H1 (cell line): ENCODE results near the gene SLC6A12. TPM values are rescaled to one million over a fixed set of nuclear protein-coding genes. Genes with fewer than 3 reads are reported as not detected.

Experiments
- CTCF ChIA-PET: fragments of 300-600 bp; sonication (Branson Sonifier 250); formaldehyde crosslinking; loops from one replicate; lab custom pipeline; 2021; ENCODE audit not compliant: partially characterized antibody; lab: Charles Lee
- POLR2A ChIA-PET: fragments of 300-600 bp; sonication (Branson Sonifier 250); formaldehyde crosslinking; loops from one replicate; lab custom pipeline; 2021; ENCODE audit warnings: inconsistent platforms; ENCODE audit not compliant: partially characterized antibody; lab: Charles Lee
- DNase-seq, 2 experiments: peaks; one replicate each; pipeline versions ENCODE4 v3.0.0 to v3.0.0-alpha.2; 2010 to 2022; ENCODE audit warnings: low spot score in 2 of 2, low read depth in 1 of 2, mixed read lengths in 1 of 2
- FAIRE-seq: peaks from 2 replicates; lab custom pipeline; 2011; peaks lifted over from hg19 to GRCh38; lab: Jason Lieb, UNC
- H2AFZ ChIP-seq: 2 replicates; pipeline ENCODE4 v1.8.1; 2012; ENCODE audit warnings: low read length, inconsistent platforms
- H2AK5ac ChIP-seq: 2 replicates; pipeline ENCODE4 v1.6.1; 2013; ENCODE audit warnings: low read depth, low read length
- H2BK120ac ChIP-seq: replicated peaks from 2 replicates; pipeline ENCODE3; 2013; ENCODE audit warnings: low read depth, low read length, inconsistent platforms
- H2BK12ac ChIP-seq: 2 replicates; pipeline ENCODE4 v1.6.1; 2013; ENCODE audit warnings: low read depth, low read length
- H2BK15ac ChIP-seq: 2 replicates; pipeline ENCODE4 v1.6.1; 2013; ENCODE audit warnings: low read length
- H2BK20ac ChIP-seq: 2 replicates; pipeline ENCODE4 v1.6.1; 2013; ENCODE audit warnings: low read length
- H2BK5ac ChIP-seq: 2 replicates; pipeline ENCODE4 v1.6.1; 2013; ENCODE audit warnings: low read depth, low read length
- H3K14ac ChIP-seq: 2 replicates; pipeline ENCODE4 v1.6.1; 2013; ENCODE audit warnings: inconsistent platforms; ENCODE audit not compliant: insufficient read length
- H3K18ac ChIP-seq: 2 replicates; pipeline ENCODE4 v1.6.1; 2013; ENCODE audit warnings: low read length; ENCODE audit errors: extremely low read depth
- H3K23ac ChIP-seq: 2 replicates; pipeline ENCODE4 v1.6.1; 2013; ENCODE audit warnings: inconsistent platforms; ENCODE audit not compliant: insufficient read length
- H3K23me2 ChIP-seq: 2 replicates; pipeline ENCODE4 v1.6.1; 2013; ENCODE audit warnings: low read depth, low read length
- H3K27ac ChIP-seq: 2 replicates; pipeline ENCODE4 v1.6.1; 2011; ENCODE audit warnings: low read depth, low read length, inconsistent platforms
- H3K27me3 ChIP-seq, 4 experiments: replicated peaks in 1 of 4; 1 replicate in 1 of 4; 2 replicates in 3 of 4; pipeline versions ENCODE4 v1.6.1 to v1.8.1; 2011 to 2013; ENCODE audit warnings: low read length in 3 of 4, mild to moderate bottlenecking in 3 of 4, inconsistent platforms in 2 of 4, mixed read lengths in 2 of 4, moderate library complexity in 1 of 4; ENCODE audit not compliant: control insufficient read depth in 3 of 4, insufficient read depth in 3 of 4; ENCODE audit errors: extremely low read depth in 1 of 4
- H3K36me3 ChIP-seq, 4 experiments: 2 replicates each; pipeline versions ENCODE4 v1.6.1 to v1.8.1; 2011 to 2013; ENCODE audit warnings: mild to moderate bottlenecking in 4 of 4, low read length in 3 of 4, moderate library complexity in 2 of 4, control low read depth in 1 of 4, inconsistent platforms in 1 of 4; ENCODE audit not compliant: insufficient read depth in 4 of 4, control insufficient read depth in 2 of 4
- H3K4ac ChIP-seq: replicated peaks from 2 replicates; pipeline ENCODE3; 2013; ENCODE audit warnings: low read length, low read depth, mixed read lengths, inconsistent platforms; ENCODE audit not compliant: insufficient read length
- H3K4me1 ChIP-seq, 4 experiments: replicated peaks in 1 of 4; 1 replicate in 1 of 4; 2 replicates in 3 of 4; pipeline versions ENCODE4 v1.6.1 to v1.8.1; 2011 to 2013; ENCODE audit warnings: low read length in 3 of 4, inconsistent platforms in 2 of 4, mixed read lengths in 1 of 4; ENCODE audit not compliant: insufficient read depth in 4 of 4, control insufficient read depth in 3 of 4
- H3K4me2 ChIP-seq, 2 experiments: 2 replicates each; pipeline versions ENCODE4 v1.6.1 to v1.8.1; 2011 to 2013; ENCODE audit warnings: low read depth in 2 of 2, low read length in 2 of 2, control low read depth in 1 of 2, inconsistent platforms in 1 of 2, mild to moderate bottlenecking in 1 of 2; ENCODE audit not compliant: insufficient read depth in 1 of 2
- H3K4me3 ChIP-seq, 4 experiments: fragments of 200-600, 300-600 bp in 1 of 4; sonication (generic), shearing (Covaris generic), sonication (Bioruptor Twin) in 1 of 4; 2 replicates each; pipeline versions ENCODE4 v1.5.1 to v1.8.1; 2011 to 2016; ENCODE audit warnings: low read length in 4 of 4, low read depth in 3 of 4, control low read depth in 2 of 4, inconsistent platforms in 2 of 4, mild to moderate bottlenecking in 2 of 4, mixed read lengths in 1 of 4, moderate library complexity in 1 of 4; ENCODE audit not compliant: insufficient read depth in 2 of 4; ENCODE audit errors: extremely low read depth in 1 of 4
- H3K56ac ChIP-seq: replicated peaks from 2 replicates; pipeline ENCODE3; 2013; ENCODE audit warnings: low read depth, mild to moderate bottlenecking, mixed read lengths, low read length, inconsistent platforms; ENCODE audit not compliant: insufficient read length
- H3K79me1 ChIP-seq: 2 replicates; pipeline ENCODE4 v1.6.1; 2013; ENCODE audit warnings: low read depth, low read length, control low read depth
- H3K79me2 ChIP-seq, 2 experiments: 2 replicates each; pipeline versions ENCODE4 v1.6.1 to v1.8.1; 2012 to 2013; ENCODE audit warnings: low read length in 2 of 2, mild to moderate bottlenecking in 2 of 2, inconsistent platforms in 1 of 2; ENCODE audit not compliant: insufficient read depth in 2 of 2, control insufficient read depth in 1 of 2
- H3K9ac ChIP-seq, 4 experiments: replicated peaks in 1 of 4; 1 replicate in 1 of 4; 2 replicates in 3 of 4; pipeline versions ENCODE4 v1.6.1 to v1.8.1; 2011 to 2013; ENCODE audit warnings: low read depth in 3 of 4, low read length in 3 of 4, control low read depth in 2 of 4, mild to moderate bottlenecking in 2 of 4, moderate library complexity in 2 of 4, inconsistent platforms in 1 of 4; ENCODE audit errors: extremely low read depth in 1 of 4
- H3K9me3 ChIP-seq, 2 experiments: 2 replicates each; pipeline versions ENCODE4 v1.6.1 to v1.8.1; 2012 to 2013; ENCODE audit warnings: mild to moderate bottlenecking in 2 of 2, moderate library complexity in 2 of 2, control low read depth in 1 of 2, inconsistent platforms in 1 of 2, low read depth in 1 of 2, low read length in 1 of 2, mixed read lengths in 1 of 2; ENCODE audit not compliant: insufficient read depth in 2 of 2
- H4K20me1 ChIP-seq, 2 experiments: replicated peaks in 1 of 2; 2 replicates each; pipeline versions ENCODE3 to v1.8.1; 2011 to 2013; ENCODE audit warnings: inconsistent platforms in 2 of 2, low read length in 2 of 2, mild to moderate bottlenecking in 1 of 2; ENCODE audit not compliant: insufficient read depth in 2 of 2, control insufficient read depth in 1 of 2
- H4K5ac ChIP-seq: 2 replicates; pipeline ENCODE4 v1.6.1; 2013; ENCODE audit warnings: low read length, low read depth, mixed read lengths, inconsistent platforms; ENCODE audit not compliant: insufficient read length
- H4K8ac ChIP-seq: 2 replicates; pipeline ENCODE4 v1.8.0; 2013; ENCODE audit warnings: mild to moderate bottlenecking, moderate library complexity, low read length, inconsistent platforms; ENCODE audit not compliant: insufficient read depth; ENCODE audit errors: extremely low read depth
- H4K91ac ChIP-seq: replicated peaks from 2 replicates; pipeline ENCODE3; 2013; ENCODE audit warnings: low read length, mixed read lengths, inconsistent platforms; ENCODE audit not compliant: insufficient read length
- ASH2L ChIP-seq: fragments of 200-600, 300-600 bp; sonication (generic); IDR thresholded peaks from one replicate; pipeline ENCODE4 v1.7.1; 2017; ENCODE audit warnings: low read length
- BCL11A ChIP-seq, 2 experiments: IDR thresholded peaks; one replicate each; pipeline ENCODE4 v1.6.1; 2011; ENCODE audit warnings: low read depth in 2 of 2, low read length in 2 of 2, mild to moderate bottlenecking in 2 of 2
- EGR1 ChIP-seq: IDR thresholded peaks from 2 replicates; pipeline ENCODE4 v1.6.1; 2011; ENCODE audit warnings: low read depth, low read length, borderline replicate concordance
- EP300 ChIP-seq, 2 experiments: IDR thresholded peaks; 1 replicate in 1 of 2; 2 replicates in 1 of 2; pipeline ENCODE4 v1.6.1; 2011 to 2012; ENCODE audit warnings: low read depth in 2 of 2, low read length in 2 of 2, mild to moderate bottlenecking in 2 of 2, borderline replicate concordance in 1 of 2, inconsistent platforms in 1 of 2, moderate library complexity in 1 of 2
- GTF2F1 ChIP-seq: IDR thresholded peaks from 2 replicates; pipeline ENCODE4 v1.6.1; 2012; ENCODE audit warnings: low read depth, low read length, improper control_type of control experiment, borderline replicate concordance
- HDAC2 ChIP-seq, 2 experiments: fragments of 300-600 bp in 1 of 2; sonication (generic) in 1 of 2; IDR thresholded peaks; 2 replicates each; pipeline ENCODE4 v1.6.1; 2011 to 2012; ENCODE audit warnings: low read depth in 2 of 2, low read length in 2 of 2, mild to moderate bottlenecking in 2 of 2, moderate library complexity in 2 of 2, borderline replicate concordance in 1 of 2, inconsistent platforms in 1 of 2
- NANOG ChIP-seq: IDR thresholded peaks from 2 replicates; pipeline ENCODE4 v1.6.1; 2011; ENCODE audit warnings: low read length, low read depth, mild to moderate bottlenecking, inconsistent platforms; ENCODE audit not compliant: insufficient read depth, poor library complexity, severe bottlenecking
- NRF1 ChIP-seq: IDR thresholded peaks from 2 replicates; pipeline ENCODE4 v1.6.1; 2011; ENCODE audit warnings: mild to moderate bottlenecking, low read depth, low read length, improper control_type of control experiment
- PHF8 ChIP-seq: fragments of 200-600 bp; sonication (generic); conservative IDR thresholded peaks from 2 replicates; pipeline ENCODE4 v1.7.1; 2012; ENCODE audit warnings: low read depth, mild to moderate bottlenecking, inconsistent platforms, low read length, moderate library complexity
- POLR2AphosphoS5 ChIP-seq: IDR thresholded peaks from 2 replicates; pipeline ENCODE4 v1.6.1; 2011; ENCODE audit warnings: low read depth, low read length
- TAF7 ChIP-seq: optimal IDR thresholded peaks from 2 replicates; pipeline ENCODE3; 2011; ENCODE audit warnings: low read depth, mild to moderate bottlenecking, inconsistent platforms, low read length, moderate library complexity, borderline replicate concordance
- TEAD4 ChIP-seq: IDR thresholded peaks from 2 replicates; pipeline ENCODE4 v1.6.1; 2012; ENCODE audit warnings: low read depth, low read length, inconsistent platforms, mixed read lengths
- WGBS, 2 experiments: shearing (Covaris generic) in 1 of 2; methylation state at CpG; one replicate each; pipeline versions ENCODE4 v1.1.6 to v1.1.7; 2013 to 2015; ENCODE audit warnings: low lambda C conversion rate in 2 of 2, mixed read lengths in 2 of 2, inconsistent platforms in 1 of 2, low coverage in 1 of 2, missing lambda C conversion rate in 1 of 2; ENCODE audit not compliant: insufficient replicate concordance in 2 of 2, insufficient coverage in 1 of 2, insufficient read length in 1 of 2; ENCODE audit errors: extremely low coverage in 1 of 2, missing lambda C conversion rate in 1 of 2; 5-methylcytosine and 5-hydroxymethylcytosine counted together
- polyA plus RNA-seq, 7 experiments: library from polyadenylated mRNA; depleted of rRNA in 3 of 7; stranded (reverse) in 5 of 7; unstranded in 2 of 7; fragments of >200 nt in 5 of 7; fragments of 200-250 nt in 2 of 7; gene quantifications; 1 replicate in 5 of 7; 2 replicates in 1 of 7; 4 replicates in 1 of 7; pipeline versions ENCODE4 v1.2.1 to v1.2.3, GENCODE V29; 2011 to 2013; ENCODE audit warnings: missing spikeins in 2 of 7, mixed read lengths in 2 of 7
- total RNA-seq: library from RNA; stranded (reverse); fragmentation: NEBNext Ultra II Directional; extraction: Animal tissue kit (Norgen Biotek cat#: 25700); gene quantifications from 2 replicates; pipeline ENCODE4 v1.2.1, GENCODE V29; 2021

Gene SLC6A12
- total and polyA plus RNA-seq, 2 of the 8 experiments (the other 6 are each of a cell fraction or from before 2014, with no cell fraction given) = 0.70 to 1.1 TPM

DNA sequence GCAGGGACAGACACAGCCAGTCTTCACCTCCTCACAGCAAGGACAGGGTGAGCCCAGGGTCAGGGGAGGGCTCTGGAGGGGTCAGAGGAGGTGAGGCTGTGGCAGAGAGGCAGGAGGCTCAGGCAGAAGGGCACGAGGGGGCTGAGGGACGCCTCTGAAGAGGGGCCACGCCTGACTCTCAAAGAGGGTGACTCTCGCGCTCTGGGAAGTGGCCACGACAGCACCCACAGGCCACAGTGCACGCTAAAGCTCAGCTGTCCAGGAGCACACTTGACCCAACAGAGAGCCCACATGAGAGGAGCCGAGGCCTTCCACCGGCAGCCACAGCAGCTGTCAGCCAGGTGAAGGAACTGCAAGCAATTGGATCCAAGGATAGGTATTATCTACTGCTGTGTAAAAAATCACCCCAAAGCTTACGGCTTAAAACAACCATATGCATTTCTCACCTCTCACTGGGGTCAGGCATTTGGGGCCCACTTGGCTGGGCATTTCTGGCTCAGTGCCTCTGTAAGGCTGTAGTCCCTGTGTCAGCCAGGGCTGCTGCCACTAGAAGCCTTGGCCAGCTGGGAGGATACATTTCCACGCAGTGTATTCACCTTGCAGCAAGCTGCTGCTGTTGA lies 27.8 kb downstream of the SLC6A12 start:
- ChIA-PET CTCF (interaction anchor here (0.8 to 7.0 kb wide), 10 partner anchors 9 to 80 kb away, joined by 3 to 71 read pairs (median 8); no protein-coding TSS in a partner anchor), POLR2A (interaction anchor here (0.8 to 1.1 kb wide), 3 partner anchors 12 to 17 kb away, joined by 3 to 4 read pairs (median 3); no protein-coding TSS in a partner anchor)
- no peak overlapping the region for H2BK5ac ChIP-seq
- no peaks in the 10 kb centered on the region; a peak in 1 of 4 replicates for H3K9me3 ChIP-seq
- no peak overlapping the region for H3K4me2 ChIP-seq
- H2BK12ac ChIP-seq = no peak overlapping the region
- H2BK15ac ChIP-seq = no peak overlapping the region
- no peak overlapping the region for H4K5ac ChIP-seq
- no peak overlapping the region for H3K9ac ChIP-seq
- no peaks in the 10 kb centered on the region for H4K20me1 ChIP-seq
- DNase-seq (no peak), FAIRE-seq (no peak)
- H2BK120ac ChIP-seq = no peak overlapping the region
- H3K4me1 ChIP-seq = peaks cover 0 to 5% (median 2%) of the 10 kb centered on the region in 4 experiments; a peak in 2 of 7 replicates
- no peak overlapping the region for H3K4ac ChIP-seq
- H4K8ac ChIP-seq = peak overlapping the region; percentile 11; the same call in 1 of the 2 replicates
- H3K18ac ChIP-seq = no peak overlapping the region
- no peak overlapping the region for H3K4me3 ChIP-seq
- 95% methylated on average over 11 of the region's 11 CpGs; no CpG with 5 or more reads in 1 of the 2 experiments for WGBS, 2 experiments
- H2BK20ac ChIP-seq = no peak overlapping the region
- no peak overlapping the region for H3K27ac ChIP-seq
- no peak overlapping the region for H3K56ac ChIP-seq
- no peaks in the 10 kb centered on the region for H3K79me1 ChIP-seq
- peaks cover 0 to 15% (median 5%) of the 10 kb centered on the region in 4 experiments; a peak in 5 of 7 replicates for H3K27me3 ChIP-seq
- H3K23ac ChIP-seq = no peak overlapping the region
- no peaks in the 10 kb centered on the region for H3K36me3 ChIP-seq
- no peak overlapping the region for H3K14ac ChIP-seq
- peaks cover 2% of the 10 kb centered on the region; the same call in 1 of the 2 replicates for H3K23me2 ChIP-seq
- no peaks in the 10 kb centered on the region for H3K79me2 ChIP-seq
- H2AK5ac ChIP-seq = no peak overlapping the region
- H2AFZ ChIP-seq = no peak overlapping the region
- H4K91ac ChIP-seq = no peak overlapping the region
- TF ChIP-seq POLR2AphosphoS5 (no peak), EP300 (IDR thresholded peaks at IDR 0.05; ENCODE audit: borderline replicate concordance in 1 of 2, low read depth in 2 of 2, low read length in 2 of 2) (no peak), TEAD4 (no peak), NRF1 (no peak), NANOG (no peak), ASH2L (no peak), EGR1 (no peak), PHF8 (no peak), TAF7 (no peak), BCL11A (IDR thresholded peaks at IDR 0.05; ENCODE audit: low read depth in 2 of 2, low read length in 2 of 2) (no peak), GTF2F1 (no peak), HDAC2 (IDR thresholded peaks at IDR 0.05; ENCODE audit: borderline replicate concordance in 1 of 2, low read depth in 2 of 2, low read length in 2 of 2) (no peak)
